Measurements from ENCODE around the gene DHRS12. TPM values are rescaled to one million over a fixed set of nuclear protein-coding genes. Genes with fewer than 3 reads are reported as not detected.

The DHRS12 gene
- total and polyA plus RNA-seq, 12 donors, result 4.3 to 33.9 (median 11.6) TPM

DNA sequence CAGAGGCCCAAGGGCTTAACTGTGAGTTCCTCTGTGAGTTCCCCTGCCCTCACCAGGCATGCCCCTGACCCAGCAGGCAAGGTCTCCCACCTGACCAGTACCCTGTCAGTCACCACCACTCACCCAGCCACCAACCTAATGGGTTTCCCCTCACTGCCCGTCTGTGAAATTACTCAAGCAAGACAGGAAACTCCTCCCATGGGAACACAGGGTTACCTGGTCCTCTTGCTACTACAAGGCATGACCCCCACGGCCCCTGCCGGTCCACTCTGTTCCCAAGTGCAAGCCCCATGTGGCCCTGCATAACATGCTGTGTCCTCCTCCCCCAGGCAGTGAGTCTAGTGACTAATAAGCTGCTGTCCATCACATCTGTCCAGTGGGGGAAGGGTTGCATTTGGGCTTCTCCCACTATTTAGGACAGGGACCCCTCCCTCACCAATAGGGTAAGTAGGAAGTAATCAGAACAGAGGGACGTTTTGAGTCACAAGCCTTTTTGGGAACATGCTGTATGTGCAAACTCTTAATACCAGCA, 8.0 kb upstream of the DHRS12 start:
- WGBS, 4 donors, result 49 to 61% (median 54%) methylated on average over 4 of the region's 4 CpGs
- no peak for DNase-seq
- H3K27me3 ChIP-seq, result no peaks in the 10 kb centered on the region
- H3K27ac ChIP-seq, result no peak overlapping the region
- H3K9me3 ChIP-seq (replicated peaks in 1 of 3), result no peaks in the 10 kb centered on the region
- H3K4me3 ChIP-seq, result no peak overlapping the region
- no peaks in the 10 kb centered on the region for H3K36me3 ChIP-seq (replicated peaks in 1 of 2)
- intact Hi-C loops (cut with DNase I), result no loop called here
- peaks cover 0 to 9% of the 10 kb centered on the region in 2 donors for H3K4me1 ChIP-seq (replicated peaks in 1 of 2)
- TF ChIP-seq, protein P1, sequence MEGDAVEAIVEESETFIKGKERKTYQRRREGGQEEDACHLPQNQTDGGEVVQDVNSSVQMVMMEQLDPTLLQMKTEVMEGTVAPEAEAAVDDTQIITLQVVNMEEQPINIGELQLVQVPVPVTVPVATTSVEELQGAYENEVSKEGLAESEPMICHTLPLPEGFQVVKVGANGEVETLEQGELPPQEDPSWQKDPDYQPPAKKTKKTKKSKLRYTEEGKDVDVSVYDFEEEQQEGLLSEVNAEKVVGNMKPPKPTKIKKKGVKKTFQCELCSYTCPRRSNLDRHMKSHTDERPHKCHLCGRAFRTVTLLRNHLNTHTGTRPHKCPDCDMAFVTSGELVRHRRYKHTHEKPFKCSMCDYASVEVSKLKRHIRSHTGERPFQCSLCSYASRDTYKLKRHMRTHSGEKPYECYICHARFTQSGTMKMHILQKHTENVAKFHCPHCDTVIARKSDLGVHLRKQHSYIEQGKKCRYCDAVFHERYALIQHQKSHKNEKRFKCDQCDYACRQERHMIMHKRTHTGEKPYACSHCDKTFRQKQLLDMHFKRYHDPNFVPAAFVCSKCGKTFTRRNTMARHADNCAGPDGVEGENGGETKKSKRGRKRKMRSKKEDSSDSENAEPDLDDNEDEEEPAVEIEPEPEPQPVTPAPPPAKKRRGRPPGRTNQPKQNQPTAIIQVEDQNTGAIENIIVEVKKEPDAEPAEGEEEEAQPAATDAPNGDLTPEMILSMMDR (IDR thresholded peaks at IDR 0.05), result no peak
- TF ChIP-seq POLR2A (IDR thresholded peaks at IDR 0.05), result no peak

DNA sequence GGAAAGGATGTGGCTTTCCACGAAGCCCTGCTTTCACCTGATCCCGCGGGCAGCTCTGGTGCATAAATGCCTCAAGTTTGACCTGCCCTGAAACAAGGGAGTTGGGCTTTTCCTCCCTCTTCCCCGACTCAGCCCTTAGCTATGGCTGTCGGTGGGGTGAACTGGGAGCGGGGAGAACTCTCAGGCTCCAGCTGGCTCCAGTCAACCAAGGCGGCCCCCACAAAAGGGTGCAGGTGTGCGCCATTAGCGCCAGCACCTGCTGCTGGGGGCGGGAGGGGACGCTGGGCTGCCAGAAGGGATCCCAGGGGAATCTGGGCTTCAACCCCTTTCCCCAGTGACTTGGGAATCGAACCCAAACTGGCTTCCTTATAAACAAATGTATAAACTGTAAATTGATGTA, 7.1 kb upstream of the DHRS12 start:
- no peak for TF ChIP-seq POLR2A (IDR thresholded peaks at IDR 0.05)
- Histone ChIP-seq H3K27me3 (no peaks in the 10 kb centered on the region), H3K36me3 (replicated peaks in 1 of 2) (no peaks in the 10 kb centered on the region), H3K4me1 (replicated peaks in 1 of 2) (peaks cover 0 to 9% of the 10 kb centered on the region in 2 donors), H3K27ac (no peak overlapping the region), H3K9me3 (replicated peaks in 1 of 3) (no peaks in the 10 kb centered on the region), H3K4me3 (no peak overlapping the region)
- DNase-seq, result no peak
- intact Hi-C loops (cut with DNase I), result no loop called here
- WGBS, 4 donors, result 78 to 89% (median 83%) methylated on average over 7 to 12 of the region's 12 CpGs

DNA sequence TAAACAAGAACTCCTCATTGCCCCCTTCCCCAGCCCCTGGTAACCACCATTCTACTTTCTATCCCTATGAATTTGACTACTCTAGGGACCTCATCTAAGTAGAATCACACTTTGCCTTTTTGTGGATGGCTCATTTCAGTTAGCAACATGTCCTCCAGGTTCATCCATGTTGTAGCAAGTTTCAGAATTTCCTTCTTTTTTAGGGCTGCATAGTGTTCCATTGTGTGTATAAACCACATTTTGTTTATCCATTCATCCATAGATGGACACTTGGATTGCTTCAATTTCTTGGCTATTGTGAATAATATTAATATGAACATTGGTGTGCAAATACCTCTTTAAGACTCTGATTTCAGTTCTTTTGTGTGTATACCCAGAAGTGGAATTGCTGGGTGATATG, 4.8 kb upstream of the DHRS12 start:
- Histone ChIP-seq H3K9me3 (replicated peaks in 1 of 3) (no peaks in the 10 kb centered on the region), H3K4me1 (replicated peaks in 1 of 2) (peaks cover 5 to 7% of the 10 kb centered on the region in 2 donors), H3K27ac (no peak overlapping the region), H3K4me3 (no peak overlapping the region), H3K36me3 (replicated peaks in 1 of 2) (no peaks in the 10 kb centered on the region), H3K27me3 (no peaks in the 10 kb centered on the region)
- no peak for TF ChIP-seq POLR2A (IDR thresholded peaks at IDR 0.05)
- TF ChIP-seq, protein P1 (IDR thresholded peaks at IDR 0.05), result no peak
- no peak for DNase-seq
- intact Hi-C loops (cut with DNase I), result no loop called here

DNA sequence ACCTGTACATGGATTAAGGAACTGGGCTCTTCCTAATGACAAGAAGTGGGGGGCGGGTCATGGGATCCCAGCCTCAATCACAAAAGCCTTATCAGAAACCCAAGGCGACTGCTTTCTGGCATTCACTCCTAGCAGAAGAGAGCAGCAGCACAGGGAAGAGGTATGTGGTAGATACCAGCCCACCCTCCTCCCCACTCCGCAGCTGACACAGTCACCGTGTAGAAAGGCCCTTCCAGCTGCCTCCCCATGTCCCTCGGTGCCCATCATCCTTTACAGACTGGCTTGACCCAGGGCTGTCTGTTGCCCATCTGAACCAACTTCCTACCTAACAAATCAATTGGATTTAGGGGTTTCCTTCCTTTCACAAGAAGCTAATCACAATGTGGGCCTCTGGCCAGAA, 3.1 kb upstream of the DHRS12 start:
- peaks cover 13 to 21% of the 10 kb centered on the region in 2 donors for H3K4me1 ChIP-seq (replicated peaks in 1 of 2)
- TF ChIP-seq, protein P1 (IDR thresholded peaks at IDR 0.05), result no peak
- no peak for TF ChIP-seq POLR2A (IDR thresholded peaks at IDR 0.05)
- no peak overlapping the region for H3K4me3 ChIP-seq
- H3K27me3 ChIP-seq, result no peaks in the 10 kb centered on the region
- 66 to 76% (median 71%) methylated on average over 5 of the region's 5 CpGs for WGBS, 4 donors
- H3K36me3 ChIP-seq (replicated peaks in 1 of 2), result no peaks in the 10 kb centered on the region
- DNase-seq, result no peak
- H3K9me3 ChIP-seq (replicated peaks in 1 of 3), result no peaks in the 10 kb centered on the region
- intact Hi-C loops (cut with DNase I), result no loop called here
- no peak overlapping the region for H3K27ac ChIP-seq

DNA sequence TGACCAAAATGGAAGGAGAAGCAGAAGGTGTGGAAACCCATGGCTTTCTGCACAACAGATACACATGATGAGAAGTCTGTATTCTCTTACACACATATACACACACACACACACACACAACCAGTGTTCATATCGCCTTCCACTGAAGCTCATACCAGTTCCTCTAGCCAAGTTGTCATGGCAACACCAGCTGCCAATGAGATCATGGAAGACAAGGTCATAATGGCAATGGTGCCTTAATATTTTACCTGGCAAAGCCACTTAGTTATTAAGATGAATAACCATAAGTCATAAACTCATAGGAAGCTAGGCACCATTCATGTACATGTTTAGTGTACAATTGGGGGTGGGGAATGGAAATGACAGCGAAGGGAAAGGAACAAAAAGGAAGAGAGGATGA, 2.6 kb upstream of the DHRS12 start:
- DNase-seq, result peak; percentile 45 to 83 (median 59)
- WGBS, 4 donors, result 54 to 65% (median 59%) methylated on average over 2 of the region's 2 CpGs
- no peaks in the 10 kb centered on the region for H3K9me3 ChIP-seq (replicated peaks in 1 of 3)
- intact Hi-C loops (cut with DNase I), result no loop called here
- H3K4me1 ChIP-seq (replicated peaks in 1 of 2), result peaks cover 16 to 24% of the 10 kb centered on the region in 2 donors
- H3K27ac ChIP-seq, result no peak overlapping the region
- no peaks in the 10 kb centered on the region for H3K27me3 ChIP-seq
- H3K4me3 ChIP-seq, result no peak overlapping the region
- H3K36me3 ChIP-seq (replicated peaks in 1 of 2), result no peaks in the 10 kb centered on the region
- TF ChIP-seq POLR2A (IDR thresholded peaks at IDR 0.05), result no peak
- TF ChIP-seq, protein P1 (IDR thresholded peaks at IDR 0.05), result no peak

Measured in adrenal gland (tissue), 12 donors.